ENCODE results near the gene CRYZL1. TPM values are rescaled to one million over a fixed set of nuclear protein-coding genes. Genes with fewer than 3 reads are reported as not detected.

CRYZL1 gene
- total RNA-seq, 1 experiment from 2014 or later, result 29.0 TPM

DNA sequence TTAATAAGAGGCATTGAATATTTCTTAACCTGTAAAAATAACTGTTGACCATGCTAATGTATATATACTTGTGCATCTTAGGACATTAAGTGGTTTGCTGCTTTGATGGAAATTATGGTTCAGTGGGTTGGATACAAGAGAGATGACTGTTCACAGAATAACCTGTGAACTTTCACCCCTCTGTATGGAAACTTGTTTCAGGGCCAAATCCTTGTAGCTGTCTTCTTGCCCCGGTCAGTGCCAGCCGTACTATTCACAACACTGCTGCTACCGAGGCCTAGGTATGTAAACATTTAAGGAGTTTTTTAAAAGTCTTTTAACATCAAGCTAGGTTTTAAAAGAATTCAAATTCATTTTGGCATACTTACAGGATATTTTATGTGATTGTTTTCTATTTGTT lies 69.2 kb downstream of the CRYZL1 start:
- H3K4me3 ChIP-seq, result no peak overlapping the region
- no peaks in the 10 kb centered on the region for H3K9me3 ChIP-seq (replicated peaks)
- H3K27me3 ChIP-seq, result no peaks in the 10 kb centered on the region
- no peak overlapping the region for H3K27ac ChIP-seq
- no peaks in the 10 kb centered on the region for H3K4me1 ChIP-seq
- DNase-seq, result no peak
- H3K36me3 ChIP-seq, result peaks cover 94% of the 10 kb centered on the region

DNA sequence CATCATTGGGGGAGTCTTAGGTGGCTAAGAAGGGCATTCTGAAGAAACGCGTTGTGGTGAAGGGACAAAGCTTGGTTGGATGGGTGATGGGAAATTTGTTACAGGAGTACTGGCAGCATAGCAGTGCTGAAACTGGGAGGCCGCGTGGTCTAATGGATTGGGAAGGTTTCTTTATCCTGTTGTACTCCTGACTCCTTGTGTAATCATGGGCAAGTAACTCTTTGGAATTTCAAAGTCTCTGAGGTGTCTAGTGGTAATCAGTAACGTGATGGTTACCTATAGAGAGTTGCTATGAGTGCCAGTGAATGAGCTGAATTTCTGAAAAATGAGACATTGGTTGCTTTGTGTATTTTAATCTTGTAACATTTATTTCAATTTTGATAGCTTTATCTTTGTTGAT lies 71.5 kb downstream of the CRYZL1 start:
- DNase-seq, result no peak
- H3K36me3 ChIP-seq, result peaks cover 92% of the 10 kb centered on the region

DNA sequence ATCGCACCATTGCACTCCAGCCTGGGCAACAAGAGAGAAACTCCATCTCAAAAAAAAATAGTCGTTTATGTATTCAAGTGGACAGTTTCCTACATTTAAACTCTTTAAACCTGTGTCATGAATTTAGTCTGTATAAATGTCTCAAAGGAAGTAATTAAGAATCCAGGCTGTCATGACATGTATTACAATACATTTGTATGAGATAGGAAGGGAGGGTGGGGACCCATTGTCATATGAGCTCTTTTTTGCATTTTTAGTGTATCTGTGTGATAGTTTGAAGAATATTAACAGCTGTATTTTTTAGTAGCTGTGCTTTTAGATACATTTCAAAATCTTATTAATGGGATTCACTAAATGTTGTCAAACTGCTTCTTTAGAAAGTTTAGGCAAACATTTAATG lies 73.1 kb downstream of the CRYZL1 start:
- peaks cover 88% of the 10 kb centered on the region for H3K36me3 ChIP-seq
- H3K27me3 ChIP-seq, result no peaks in the 10 kb centered on the region
- H3K9me3 ChIP-seq (replicated peaks), result no peaks in the 10 kb centered on the region
- no peaks in the 10 kb centered on the region for H3K4me1 ChIP-seq
- H3K4me3 ChIP-seq, result no peak overlapping the region
- DNase-seq, result no peak
- H3K27ac ChIP-seq, result no peak overlapping the region

More for the DNA sequence above, 71.5 kb downstream of the CRYZL1 start:
- H3K27ac ChIP-seq, result no peak overlapping the region
- H3K9me3 ChIP-seq (replicated peaks), result no peaks in the 10 kb centered on the region
- no peak overlapping the region for H3K4me3 ChIP-seq
- H3K27me3 ChIP-seq, result no peaks in the 10 kb centered on the region
- H3K4me1 ChIP-seq, result no peaks in the 10 kb centered on the region

DNA sequence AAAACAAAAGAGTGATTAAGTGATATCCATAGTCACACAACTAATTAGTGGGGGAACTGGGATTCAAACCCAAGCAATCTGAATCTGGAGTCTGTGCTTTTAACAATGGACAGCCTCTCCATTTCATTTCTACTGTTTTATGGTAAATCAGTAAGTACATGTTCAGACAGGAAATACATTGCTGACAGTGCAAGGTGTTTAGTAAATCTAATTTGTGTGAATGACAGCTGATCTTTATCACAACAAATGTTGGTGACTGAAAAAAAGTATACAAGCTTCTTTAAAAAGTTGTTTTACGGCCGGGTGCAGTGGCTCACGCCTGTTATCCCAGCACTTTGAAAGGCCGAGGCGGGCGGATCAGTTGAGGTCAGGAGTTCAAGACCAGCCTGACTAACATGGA lies 73.6 kb downstream of the CRYZL1 start:
- Histone ChIP-seq H3K36me3 (peaks cover 89% of the 10 kb centered on the region), H3K27me3 (no peaks in the 10 kb centered on the region), H3K4me3 (no peak overlapping the region), H3K9me3 (replicated peaks) (no peaks in the 10 kb centered on the region), H3K4me1 (no peaks in the 10 kb centered on the region), H3K27ac (no peak overlapping the region)
- no peak for DNase-seq

DNA sequence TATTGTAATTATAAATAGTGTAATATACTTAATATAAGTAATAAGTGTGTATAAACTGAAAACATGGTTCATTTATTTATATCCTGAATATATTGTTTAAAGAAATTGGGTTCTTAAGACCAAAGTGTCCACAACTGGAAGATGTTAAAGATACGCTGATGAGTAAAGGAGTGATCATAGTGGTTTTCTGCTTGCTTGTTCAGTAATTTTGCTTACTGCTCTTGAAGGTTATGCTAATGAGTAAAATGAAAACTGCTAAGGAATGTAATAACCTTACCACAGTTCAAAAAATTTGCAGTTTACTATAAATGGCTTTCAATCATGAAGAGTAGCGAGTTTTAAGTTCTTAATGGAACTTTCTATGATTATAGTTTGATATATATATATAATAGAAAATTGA lies 75.0 kb downstream of the CRYZL1 start:
- no peak for DNase-seq
- no peaks in the 10 kb centered on the region for H3K27me3 ChIP-seq
- peaks cover 92% of the 10 kb centered on the region for H3K36me3 ChIP-seq
- no peak overlapping the region for H3K27ac ChIP-seq
- H3K4me1 ChIP-seq, result no peaks in the 10 kb centered on the region
- no peak overlapping the region for H3K4me3 ChIP-seq
- H3K9me3 ChIP-seq (replicated peaks), result no peaks in the 10 kb centered on the region

DNA sequence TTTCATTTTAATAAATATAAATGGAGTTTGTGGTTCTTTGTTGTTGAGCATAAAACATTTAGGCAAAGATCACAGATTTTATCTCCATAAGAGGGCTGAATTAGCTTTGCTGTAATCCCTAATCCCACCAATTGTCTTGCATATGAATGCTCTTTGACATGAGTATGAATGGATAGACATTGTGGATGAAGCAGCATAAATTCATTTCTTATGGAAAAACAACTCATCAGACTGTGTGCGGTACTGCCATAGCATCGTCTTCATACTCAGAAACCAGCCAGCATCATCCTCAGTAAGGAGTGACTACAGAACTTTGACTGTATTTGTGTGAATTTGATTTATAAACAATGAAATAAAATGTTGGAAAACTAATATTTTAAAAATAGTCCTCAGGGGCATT lies 79.2 kb downstream of the CRYZL1 start:
- H3K9me3 ChIP-seq (replicated peaks), result no peaks in the 10 kb centered on the region
- peaks cover 92% of the 10 kb centered on the region for H3K36me3 ChIP-seq
- no peak overlapping the region for H3K4me3 ChIP-seq
- DNase-seq, result no peak
- H3K27ac ChIP-seq, result no peak overlapping the region
- no peaks in the 10 kb centered on the region for H3K4me1 ChIP-seq
- H3K27me3 ChIP-seq, result no peaks in the 10 kb centered on the region

DNA sequence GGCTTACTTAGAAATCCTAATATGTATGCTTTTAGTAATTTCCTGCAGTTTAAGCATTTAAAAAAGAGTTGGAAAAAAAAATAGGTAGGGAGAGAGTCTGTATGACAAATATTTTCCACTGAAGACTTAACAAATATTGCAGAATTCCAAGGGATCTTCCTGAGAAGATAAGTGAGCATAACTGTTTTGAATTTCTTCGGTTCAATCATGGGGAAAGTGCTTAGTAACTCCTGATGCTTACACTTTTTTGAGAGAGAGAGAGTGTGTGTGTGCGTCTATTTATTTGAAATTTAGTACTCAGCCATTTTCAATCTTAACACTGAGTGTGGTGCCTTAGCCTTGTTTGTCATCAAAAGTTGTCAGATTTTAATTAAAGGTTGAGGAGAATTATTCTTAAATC lies 80.2 kb downstream of the CRYZL1 start:
- peaks cover 90% of the 10 kb centered on the region for H3K36me3 ChIP-seq
- H3K9me3 ChIP-seq (replicated peaks), result no peaks in the 10 kb centered on the region
- no peak overlapping the region for H3K27ac ChIP-seq
- no peaks in the 10 kb centered on the region for H3K4me1 ChIP-seq
- H3K4me3 ChIP-seq, result no peak overlapping the region
- no peak for DNase-seq
- no peaks in the 10 kb centered on the region for H3K27me3 ChIP-seq

DNA sequence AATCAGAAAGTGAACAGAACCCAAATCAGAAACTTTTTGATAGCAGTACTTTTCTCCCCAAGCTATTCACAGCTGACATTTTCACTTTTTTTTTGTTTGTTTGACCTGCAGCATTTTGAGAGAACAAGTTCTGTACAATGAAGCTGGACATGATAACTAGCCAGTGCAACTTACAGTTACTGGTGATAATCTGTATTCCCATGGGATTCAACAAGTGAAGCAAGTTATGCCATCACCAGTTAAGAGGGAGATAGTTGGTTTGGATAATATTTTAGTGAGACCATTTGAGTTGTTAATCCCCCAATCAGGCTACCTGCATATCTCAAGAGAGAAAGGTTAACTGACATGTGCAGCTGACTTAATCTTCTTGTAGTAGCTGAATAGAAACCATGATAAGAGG lies 80.6 kb downstream of the CRYZL1 start:
- Histone ChIP-seq H3K27me3 (no peaks in the 10 kb centered on the region), H3K9me3 (replicated peaks) (no peaks in the 10 kb centered on the region), H3K27ac (no peak overlapping the region), H3K4me3 (no peak overlapping the region), H3K36me3 (peaks cover 90% of the 10 kb centered on the region), H3K4me1 (no peaks in the 10 kb centered on the region)
- DNase-seq, result no peak

DNA sequence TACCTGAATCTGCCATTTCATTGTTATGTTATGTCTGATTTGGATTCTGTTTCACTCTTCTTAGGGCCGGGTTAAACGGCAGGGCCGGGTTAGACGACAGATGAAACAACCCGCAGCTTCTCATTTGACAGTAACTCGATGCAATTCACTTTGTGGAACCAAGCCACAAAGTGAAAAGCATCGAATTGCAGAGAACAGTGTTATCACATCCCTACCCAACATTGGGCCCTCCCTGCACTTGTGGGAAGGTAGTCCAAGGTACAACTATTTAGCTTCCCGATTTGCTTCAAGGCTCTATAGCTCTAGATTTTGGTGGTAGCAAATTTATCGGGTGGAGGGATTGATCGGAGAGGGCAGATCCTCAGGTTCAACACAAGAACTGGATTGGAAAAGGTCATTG lies 81.7 kb downstream of the CRYZL1 start:
- Histone ChIP-seq H3K4me3 (no peak overlapping the region), H3K36me3 (peaks cover 93% of the 10 kb centered on the region), H3K4me1 (no peaks in the 10 kb centered on the region), H3K9me3 (replicated peaks) (no peaks in the 10 kb centered on the region), H3K27ac (no peak overlapping the region), H3K27me3 (no peaks in the 10 kb centered on the region)
- no peak for DNase-seq

DNA sequence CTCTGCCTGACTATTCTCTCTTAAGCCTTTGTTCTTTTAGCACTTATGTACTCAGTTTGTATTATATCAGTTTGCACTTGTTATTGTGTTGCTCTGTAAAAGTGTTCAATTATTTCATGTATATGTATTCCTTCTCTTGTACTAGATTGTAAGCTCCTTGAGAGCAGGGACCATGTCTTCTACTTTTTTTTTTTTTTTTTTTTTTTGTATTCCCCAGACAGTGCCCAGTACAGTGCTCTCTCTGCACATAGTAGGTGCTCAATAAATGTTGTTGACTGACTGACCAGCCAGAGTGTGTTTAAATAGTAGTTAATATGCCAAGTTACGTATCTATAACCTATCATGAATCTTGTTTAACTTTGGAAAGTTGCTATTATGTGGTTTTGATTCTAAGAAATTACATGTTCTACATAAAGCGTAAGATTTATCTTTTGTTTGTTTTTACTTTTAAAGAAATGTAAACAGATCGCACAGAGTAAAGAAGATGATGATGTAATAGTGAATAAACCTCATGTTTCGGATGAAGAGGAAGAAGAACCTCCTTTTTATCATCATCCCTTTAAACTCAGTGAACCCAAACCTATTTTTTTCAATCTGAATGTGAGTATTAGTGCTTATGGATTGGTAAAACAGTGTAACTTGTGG lies 82.6 kb downstream of the CRYZL1 start:
- Histone ChIP-seq H3K4me3 (no peak overlapping the region), H3K27ac (no peak overlapping the region), H3K27me3 (no peaks in the 10 kb centered on the region), H3K36me3 (peaks cover 96% of the 10 kb centered on the region), H3K9me3 (replicated peaks) (no peaks in the 10 kb centered on the region; the same call in 1 of the 2 replicates), H3K4me1 (no peaks in the 10 kb centered on the region)
- no peak for DNase-seq

DNA sequence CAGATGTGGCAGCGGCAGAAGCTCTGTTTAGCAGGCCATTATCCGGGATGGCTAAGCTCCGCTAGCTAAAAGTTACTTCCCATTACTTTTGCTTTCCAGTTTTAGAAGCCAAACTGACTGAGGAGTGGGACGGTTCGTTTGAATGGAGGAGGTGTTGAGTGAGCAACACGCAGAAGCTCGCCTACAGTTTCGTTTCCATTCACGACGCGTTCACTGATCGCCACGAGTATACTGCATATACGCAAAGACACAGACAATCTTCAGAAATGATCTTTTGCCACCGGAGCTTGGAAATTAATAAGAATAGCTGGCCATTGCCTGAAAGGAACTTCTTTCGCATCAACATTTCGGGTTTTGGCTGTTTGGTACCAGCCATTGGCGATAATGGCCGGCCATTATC lies 84.1 kb downstream of the CRYZL1 start:
- DNase-seq, result no peak
- Histone ChIP-seq H3K36me3 (peaks cover 96% of the 10 kb centered on the region), H3K27me3 (no peaks in the 10 kb centered on the region), H3K4me1 (no peaks in the 10 kb centered on the region), H3K9me3 (replicated peaks) (no peaks in the 10 kb centered on the region; the same call in 1 of the 2 replicates), H3K4me3 (no peak overlapping the region), H3K27ac (no peak overlapping the region)

DNA sequence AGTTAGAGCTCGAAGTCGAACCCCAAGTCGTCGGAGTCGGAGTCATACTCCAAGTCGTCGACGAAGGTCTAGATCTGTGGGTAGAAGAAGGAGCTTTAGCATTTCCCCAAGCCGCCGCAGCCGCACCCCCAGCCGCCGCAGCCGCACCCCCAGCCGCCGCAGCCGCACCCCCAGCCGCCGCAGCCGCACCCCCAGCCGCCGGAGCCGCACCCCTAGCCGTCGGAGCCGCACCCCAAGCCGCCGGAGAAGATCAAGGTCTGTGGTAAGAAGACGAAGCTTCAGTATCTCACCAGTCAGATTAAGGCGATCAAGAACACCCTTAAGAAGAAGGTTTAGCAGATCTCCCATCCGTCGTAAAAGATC lies 86.6 kb downstream of the CRYZL1 start:
- DNase-seq, result no peak
- H3K9me3 ChIP-seq (replicated peaks), result no peaks in the 10 kb centered on the region; the same call in 1 of the 2 replicates
- H3K27me3 ChIP-seq, result no peaks in the 10 kb centered on the region
- H3K4me1 ChIP-seq, result no peaks in the 10 kb centered on the region
- no peak overlapping the region for H3K27ac ChIP-seq
- peaks cover 95% of the 10 kb centered on the region for H3K36me3 ChIP-seq
- H3K4me3 ChIP-seq, result no peak overlapping the region

DNA sequence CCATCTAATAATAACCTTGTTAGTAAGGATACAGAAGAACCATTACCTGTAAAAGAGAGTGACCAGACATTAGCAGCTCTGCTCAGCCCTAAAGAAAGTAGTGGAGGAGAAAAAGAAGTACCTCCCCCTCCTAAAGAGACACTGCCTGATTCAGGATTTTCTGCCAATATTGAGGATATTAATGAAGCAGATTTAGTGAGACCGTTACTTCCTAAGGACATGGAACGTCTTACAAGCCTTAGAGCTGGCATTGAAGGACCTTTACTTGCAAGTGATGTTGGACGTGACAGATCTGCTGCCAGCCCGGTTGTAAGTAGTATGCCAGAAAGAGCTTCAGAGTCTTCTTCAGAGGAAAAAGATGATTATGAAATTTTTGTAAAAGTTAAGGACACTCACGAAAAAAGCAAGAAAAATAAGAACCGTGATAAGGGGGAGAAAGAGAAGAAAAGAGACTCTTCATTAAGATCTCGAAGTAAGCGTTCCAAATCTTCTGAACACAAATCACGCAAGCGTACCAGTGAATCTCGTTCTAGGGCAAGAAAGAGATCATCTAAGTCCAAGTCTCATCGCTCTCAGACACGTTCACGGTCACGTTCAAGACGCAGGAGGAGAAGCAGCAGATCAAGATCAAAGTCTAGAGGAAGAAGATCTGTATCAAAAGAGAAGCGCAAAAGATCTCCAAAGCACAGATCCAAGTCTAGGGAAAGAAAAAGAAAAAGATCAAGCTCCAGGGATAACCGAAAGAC lies 87.1 kb downstream of the CRYZL1 start:
- Histone ChIP-seq H3K27ac (no peak overlapping the region), H3K27me3 (no peaks in the 10 kb centered on the region), H3K36me3 (peaks cover 95% of the 10 kb centered on the region), H3K4me3 (no peak overlapping the region), H3K9me3 (replicated peaks) (no peaks in the 10 kb centered on the region; the same call in 1 of the 2 replicates), H3K4me1 (no peaks in the 10 kb centered on the region)
- DNase-seq, result no peak

DNA sequence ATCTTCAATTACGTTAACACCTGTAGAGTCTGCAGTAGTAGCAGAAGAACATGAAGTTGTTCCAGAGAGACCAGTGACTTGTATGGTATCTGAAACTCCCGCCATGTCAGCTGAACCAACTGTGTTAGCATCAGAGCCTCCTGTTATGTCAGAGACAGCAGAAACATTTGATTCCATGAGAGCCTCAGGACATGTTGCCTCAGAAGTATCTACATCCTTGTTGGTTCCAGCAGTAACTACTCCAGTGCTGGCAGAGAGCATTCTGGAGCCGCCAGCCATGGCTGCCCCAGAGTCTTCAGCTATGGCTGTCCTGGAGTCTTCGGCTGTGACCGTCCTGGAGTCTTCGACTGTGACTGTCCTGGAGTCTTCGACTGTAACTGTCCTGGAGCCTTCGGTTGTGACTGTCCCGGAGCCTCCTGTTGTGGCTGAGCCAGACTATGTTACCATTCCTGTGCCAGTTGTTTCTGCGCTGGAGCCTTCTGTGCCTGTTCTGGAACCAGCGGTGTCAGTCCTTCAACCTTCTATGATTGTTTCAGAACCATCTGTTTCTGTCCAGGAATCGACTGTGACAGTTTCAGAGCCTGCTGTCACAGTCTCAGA lies 88.4 kb downstream of the CRYZL1 start:
- Histone ChIP-seq H3K4me3 (no peak overlapping the region), H3K27me3 (no peaks in the 10 kb centered on the region), H3K9me3 (replicated peaks) (no peaks in the 10 kb centered on the region; the same call in 1 of the 2 replicates), H3K4me1 (no peaks in the 10 kb centered on the region), H3K27ac (no peak overlapping the region), H3K36me3 (peaks cover 95% of the 10 kb centered on the region)
- DNase-seq, result no peak

DNA sequence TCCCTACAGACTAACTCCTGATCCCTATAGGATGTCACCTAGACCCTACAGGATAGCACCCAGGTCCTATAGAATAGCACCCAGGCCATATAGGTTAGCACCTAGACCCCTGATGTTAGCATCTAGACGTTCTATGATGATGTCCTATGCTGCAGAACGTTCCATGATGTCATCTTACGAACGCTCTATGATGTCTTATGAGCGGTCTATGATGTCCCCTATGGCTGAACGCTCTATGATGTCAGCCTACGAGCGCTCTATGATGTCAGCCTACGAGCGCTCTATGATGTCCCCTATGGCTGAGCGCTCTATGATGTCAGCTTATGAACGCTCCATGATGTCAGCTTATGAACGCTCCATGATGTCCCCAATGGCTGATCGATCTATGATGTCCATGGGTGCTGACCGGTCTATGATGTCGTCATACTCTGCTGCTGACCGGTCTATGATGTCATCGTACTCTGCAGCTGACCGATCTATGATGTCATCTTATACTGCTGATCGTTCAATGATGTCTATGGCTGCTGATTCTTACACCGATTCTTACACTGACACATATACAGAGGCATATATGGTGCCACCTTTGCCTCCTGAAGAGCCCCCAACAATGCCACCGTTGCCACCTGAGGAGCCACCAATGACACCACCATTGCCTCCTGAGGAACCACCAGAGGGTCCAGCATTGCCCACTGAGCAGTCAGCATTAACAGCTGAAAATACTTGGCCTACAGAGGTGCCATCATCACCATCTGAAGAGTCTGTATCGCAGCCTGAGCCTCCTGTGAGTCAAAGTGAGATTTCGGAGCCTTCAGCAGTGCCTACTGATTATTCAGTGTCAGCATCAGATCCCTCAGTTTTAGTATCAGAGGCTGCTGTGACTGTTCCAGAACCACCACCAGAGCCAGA lies 89.2 kb downstream of the CRYZL1 start:
- Histone ChIP-seq H3K27ac (no peak overlapping the region), H3K9me3 (replicated peaks) (no peaks in the 10 kb centered on the region; the same call in 1 of the 2 replicates), H3K4me1 (no peaks in the 10 kb centered on the region), H3K4me3 (no peak overlapping the region), H3K36me3 (peaks cover 93% of the 10 kb centered on the region), H3K27me3 (no peaks in the 10 kb centered on the region)
- no peak for DNase-seq

Data from SJCRH30 (cell line).